Activated CD4-positive, alpha-beta memory T cell treated with anti-CD3 and anti-CD28 coated beads, Interleukin-2, amount 10 ng/mL, durations not matched to agents 7 days and 5 days (primary cell): ENCODE data around the gene ABHD17A. TPM values are rescaled to one million over a fixed set of nuclear protein-coding genes. Genes with fewer than 3 reads are reported as not detected.

Source experiments
- CTCF ChIA-PET: fragments of 350-600 bp; sonication (Branson Sonifier 250); formaldehyde crosslinking; loops from one replicate; lab custom pipeline; 2021; ENCODE audit warnings: antibody characterized with exemption, inconsistent platforms; lab: Charles Lee
- POLR2A ChIA-PET: fragments of 350-600 bp; sonication (Branson Sonifier 250); formaldehyde crosslinking; loops from one replicate; lab custom pipeline; 2021; ENCODE audit warnings: antibody characterized with exemption; lab: Charles Lee
- DNase-seq: peaks from one replicate; pipeline ENCODE4 v3.0.0-alpha.2; 2020
- H3K27ac Mint-ChIP-seq: one replicate; pipeline ENCODE4 v1.8.0; 2021; ENCODE audit warnings: mild to moderate bottlenecking, mixed read lengths
- H3K27me3 Mint-ChIP-seq: one replicate; pipeline ENCODE4 v1.8.0; 2021; ENCODE audit warnings: mixed read lengths
- H3K36me3 Mint-ChIP-seq: one replicate; pipeline ENCODE4 v1.8.0; 2021; ENCODE audit warnings: low read depth, mixed read lengths
- H3K4me1 Mint-ChIP-seq: one replicate; pipeline ENCODE4 v1.8.0; 2021; ENCODE audit warnings: mixed read lengths
- H3K4me3 Mint-ChIP-seq: one replicate; pipeline ENCODE4 v1.8.0; 2021; ENCODE audit warnings: mild to moderate bottlenecking, mixed read lengths
- H3K9me3 Mint-ChIP-seq: one replicate; pipeline ENCODE4 v1.8.0; 2021; ENCODE audit warnings: mixed read lengths
- total RNA-seq, 2 experiments: library from RNA; stranded (reverse); gene quantifications; one replicate each; pipeline ENCODE4 v1.2.3, GENCODE V29; 2021

The ABHD17A gene
- total RNA-seq, 2 experiments from 2014 or later, result 255 to 259 TPM

DNA sequence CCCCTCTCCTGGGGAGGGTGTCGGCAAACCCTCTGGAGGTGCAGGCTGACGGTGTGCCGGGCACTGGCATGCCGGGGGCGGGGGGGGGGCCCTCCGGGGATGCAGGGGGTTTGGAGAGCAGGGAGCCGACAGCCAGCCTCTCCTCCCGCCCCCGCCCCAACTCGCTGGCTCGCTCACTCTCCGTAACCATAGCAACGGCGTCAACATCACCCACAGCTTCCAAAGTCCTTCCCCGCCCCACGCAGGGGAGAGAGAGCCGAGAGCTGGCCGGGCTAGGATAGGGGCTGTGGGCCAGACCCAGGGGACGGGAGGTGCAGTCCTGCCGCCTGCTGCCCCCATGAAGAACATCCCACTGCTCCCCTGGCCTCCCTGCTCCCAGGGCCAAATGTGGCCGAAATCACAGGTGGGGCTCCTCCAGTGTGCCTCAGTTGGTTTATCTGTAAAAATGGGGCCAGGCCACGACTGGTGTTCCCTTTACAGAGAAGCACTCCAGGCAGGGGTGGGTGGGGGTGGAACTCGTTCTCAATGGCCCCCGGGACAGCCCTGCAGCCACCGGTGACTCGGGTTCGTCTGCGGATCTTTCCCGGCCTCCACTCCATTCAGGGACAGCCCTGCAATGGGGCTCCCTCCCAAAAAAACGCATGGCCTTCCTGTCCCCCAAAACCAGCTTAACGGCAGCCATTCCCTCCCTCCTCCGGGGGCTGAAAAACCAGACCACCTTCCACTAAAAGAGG lies 25.1 kb downstream of the ABHD17A start:
- POLR2A ChIA-PET, result interaction anchor here (1.1 to 1.3 kb wide), 2 partner anchors 15 to 24 kb away, joined by 4 read pairs; no protein-coding TSS in a partner anchor
- Mint-ChIP-seq H3K36me3 (peaks cover 2% of the 10 kb centered on the region), H3K27ac (no peak overlapping the region), H3K4me1 (peaks cover 45% of the 10 kb centered on the region), H3K9me3 (no peaks in the 10 kb centered on the region), H3K4me3 (peak overlapping the region; percentile 7), H3K27me3 (no peaks in the 10 kb centered on the region)
- CTCF ChIA-PET, result no interaction called here
- peak; percentile 45 for DNase-seq

DNA sequence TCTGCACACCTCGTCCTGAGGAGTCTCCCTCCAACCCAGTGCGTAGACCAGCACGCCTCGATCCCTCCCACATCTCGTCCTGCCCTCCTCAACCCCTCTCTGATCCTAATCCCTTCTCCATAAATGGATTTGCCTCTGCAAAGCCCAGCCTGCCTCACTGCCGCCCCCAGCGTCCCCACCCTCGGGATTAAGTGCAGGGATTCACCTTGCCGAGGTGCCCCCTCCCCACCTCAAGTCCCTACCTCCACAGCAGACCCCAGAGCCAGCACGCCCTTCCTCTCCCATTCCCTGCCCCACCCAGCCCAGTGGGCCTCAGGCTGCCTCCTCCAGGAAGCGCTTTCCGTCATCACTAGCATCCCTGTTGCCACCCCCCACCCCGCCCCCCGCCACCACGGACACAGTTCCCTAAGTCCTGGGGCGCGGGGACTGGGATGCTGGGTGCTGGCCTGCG lies 25.9 kb downstream of the ABHD17A start:
- Mint-ChIP-seq H3K36me3 (peaks cover 2% of the 10 kb centered on the region), H3K27ac (peak overlapping the region; percentile 49), H3K4me3 (no peak overlapping the region), H3K4me1 (peaks cover 52% of the 10 kb centered on the region), H3K9me3 (no peaks in the 10 kb centered on the region), H3K27me3 (no peaks in the 10 kb centered on the region)
- no peak for DNase-seq
- ChIA-PET CTCF (no interaction called here), POLR2A (no interaction called here)

DNA sequence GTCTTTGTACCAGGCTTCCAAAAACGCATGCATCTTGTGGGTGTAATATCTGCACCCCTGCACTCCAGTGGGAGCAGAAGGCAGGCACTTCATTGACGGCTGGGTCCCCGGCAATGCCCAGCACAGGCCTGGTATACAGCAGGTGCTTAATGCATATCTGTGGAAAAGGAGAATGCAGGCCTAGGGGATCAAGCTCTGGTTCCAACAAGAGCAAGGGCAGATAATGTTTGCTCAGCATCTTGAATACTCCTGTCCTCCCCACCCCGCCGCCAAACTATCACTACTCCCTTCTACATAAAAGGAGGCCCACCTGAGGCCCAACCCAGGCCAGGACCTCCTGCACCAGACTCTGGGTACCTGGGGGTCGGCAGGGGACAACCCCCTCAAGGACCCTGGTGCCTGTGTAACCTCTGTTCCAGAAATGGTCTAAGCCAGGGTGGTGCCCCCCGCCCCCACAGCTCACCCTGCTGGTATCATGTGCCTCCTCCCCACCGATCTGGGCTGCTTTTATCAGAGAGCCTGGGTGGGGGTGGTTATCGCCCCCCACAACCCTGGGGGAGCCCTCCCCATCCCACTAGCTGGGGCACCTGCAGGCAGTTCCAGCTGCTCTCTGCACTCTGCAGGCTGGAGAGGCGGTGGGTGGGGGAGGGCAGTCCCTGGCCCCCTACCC lies 26.7 kb downstream of the ABHD17A start:
- no peak for DNase-seq
- Mint-ChIP-seq H3K4me1 (peaks cover 54% of the 10 kb centered on the region), H3K27me3 (no peaks in the 10 kb centered on the region), H3K4me3 (peak overlapping the region; percentile 39), H3K27ac (peak overlapping the region; percentile 65), H3K36me3 (peaks cover 2% of the 10 kb centered on the region), H3K9me3 (no peaks in the 10 kb centered on the region)
- POLR2A ChIA-PET, result interaction anchor here (0.7 to 2.3 kb wide), 6 partner anchors 12 to 589 kb away, joined by 3 to 11 read pairs (median 6); partner anchors contain the start of genes ADAT3, CIRBP and SCAMP4
- CTCF ChIA-PET, result no interaction called here

GRCh38 chr19:1857648-1858326 lies 27.5 kb downstream of the ABHD17A start:
- H3K4me3 Mint-ChIP-seq, result peak overlapping the region; percentile 65
- ChIA-PET CTCF (no interaction called here), POLR2A (interaction anchor here (0.7 to 2.8 kb wide), 8 partner anchors 11 to 589 kb away, joined by 3 to 11 read pairs (median 6); partner anchors contain the start of genes ADAT3, CIRBP and SCAMP4)
- no peaks in the 10 kb centered on the region for H3K27me3 Mint-ChIP-seq
- H3K4me1 Mint-ChIP-seq, result peaks cover 60% of the 10 kb centered on the region
- peak overlapping the region; percentile 78 for H3K27ac Mint-ChIP-seq
- H3K36me3 Mint-ChIP-seq, result peaks cover 7% of the 10 kb centered on the region
- H3K9me3 Mint-ChIP-seq, result no peaks in the 10 kb centered on the region
- DNase-seq, result no peak

DNA sequence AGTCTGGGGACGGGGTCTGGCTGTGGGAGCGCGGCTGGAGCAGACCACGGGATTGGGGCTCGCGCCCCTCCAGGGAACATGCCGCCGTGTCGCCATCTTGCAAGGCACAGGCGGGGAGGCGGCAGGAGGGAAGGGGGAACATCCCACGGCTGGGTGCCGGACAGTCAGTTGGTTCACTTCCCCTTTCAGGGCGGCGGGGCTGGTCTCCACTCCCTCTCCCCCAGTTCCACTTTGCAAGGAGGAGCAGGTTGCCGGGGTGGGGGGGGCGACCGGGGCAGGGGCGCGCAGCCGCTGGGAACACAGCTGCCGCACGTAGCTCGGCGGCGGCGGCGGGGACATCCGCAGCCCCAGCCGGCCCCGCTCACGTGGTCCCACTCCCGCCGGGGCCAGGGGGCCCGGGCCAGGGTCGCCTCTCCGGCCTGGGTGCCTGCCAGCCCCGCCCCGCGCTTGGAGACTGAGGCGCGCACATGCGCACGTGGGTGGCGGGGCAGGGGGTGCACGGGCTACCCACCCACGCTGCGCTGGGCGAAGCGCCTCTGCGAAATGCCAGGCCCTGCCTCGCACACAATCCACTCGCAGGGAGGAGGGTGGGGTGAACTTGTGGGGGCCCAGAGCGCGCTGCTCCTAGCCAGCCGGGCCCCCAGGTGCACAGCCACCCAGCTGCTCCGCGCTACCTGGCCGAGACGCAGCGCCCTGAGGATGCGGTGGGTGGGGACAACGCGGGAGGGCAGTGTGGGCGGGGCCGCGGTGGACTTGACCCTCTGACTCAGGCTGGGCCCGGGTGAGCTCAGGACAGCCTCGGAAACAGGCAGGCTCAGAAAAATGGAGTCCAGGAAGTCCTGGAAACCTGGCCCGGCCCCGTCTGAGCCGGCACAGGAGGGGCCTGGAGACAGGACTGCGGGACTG lies 28.3 kb downstream of the ABHD17A start:
- peak; percentile 59 for DNase-seq
- H3K27ac Mint-ChIP-seq, result peak overlapping the region; percentile 96
- H3K36me3 Mint-ChIP-seq, result peaks cover 4% of the 10 kb centered on the region
- POLR2A ChIA-PET, result interaction anchor here (0.7 to 2.8 kb wide), 16 partner anchors 8 to 588 kb away, joined by 3 to 11 read pairs (median 6); partner anchors contain the start of genes ADAT3, CIRBP and SCAMP4
- H3K27me3 Mint-ChIP-seq, result no peaks in the 10 kb centered on the region
- CTCF ChIA-PET, result interaction anchor here (1.3 kb wide), 1 partner anchor 31 kb away, joined by 3 read pairs; no protein-coding TSS in a partner anchor
- no peaks in the 10 kb centered on the region for H3K9me3 Mint-ChIP-seq
- peaks cover 62% of the 10 kb centered on the region for H3K4me1 Mint-ChIP-seq
- peak overlapping the region; percentile 80 for H3K4me3 Mint-ChIP-seq

DNA sequence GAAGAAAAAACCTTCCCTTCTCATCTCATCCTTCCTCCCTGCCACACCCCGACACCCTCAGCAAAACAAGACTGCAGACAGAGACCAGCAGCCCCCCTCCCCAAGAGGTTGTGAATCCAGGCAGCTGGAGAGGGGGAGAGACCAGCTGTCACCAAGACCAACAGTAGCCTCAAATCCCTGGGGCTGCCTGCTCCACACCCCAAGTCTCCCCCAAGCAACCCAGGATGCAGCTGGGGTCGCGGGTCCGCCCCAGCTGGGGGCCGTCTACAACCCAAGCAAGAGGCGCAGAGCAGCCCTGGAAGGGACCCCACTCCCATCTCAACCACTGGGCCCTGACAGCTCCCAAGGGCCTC lies 29.0 kb downstream of the ABHD17A start:
- Mint-ChIP-seq H3K36me3 (peaks cover 4% of the 10 kb centered on the region), H3K27ac (peak overlapping the region; percentile 96), H3K4me1 (peaks cover 58% of the 10 kb centered on the region), H3K27me3 (no peaks in the 10 kb centered on the region), H3K9me3 (no peaks in the 10 kb centered on the region), H3K4me3 (peak overlapping the region; percentile 80)
- ChIA-PET POLR2A (interaction anchor here (0.7 to 2.8 kb wide), 13 partner anchors 8 to 446 kb away, joined by 3 to 10 read pairs (median 6); partner anchors contain the start of genes ADAT3 and SCAMP4), CTCF (interaction anchor here (1.3 kb wide), 1 partner anchor 30 kb away, joined by 3 read pairs; no protein-coding TSS in a partner anchor)
- DNase-seq, result no peak

GRCh38 chr19:1855828-1856255 lies 29.5 kb downstream of the ABHD17A start:
- peaks cover 58% of the 10 kb centered on the region for H3K4me1 Mint-ChIP-seq
- H3K27me3 Mint-ChIP-seq, result no peaks in the 10 kb centered on the region
- POLR2A ChIA-PET, result interaction anchor here (0.7 to 2.8 kb wide), 14 partner anchors 9 to 446 kb away, joined by 3 to 10 read pairs (median 5); partner anchors contain the start of genes ADAT3 and SCAMP4
- peak overlapping the region; percentile 80 for H3K4me3 Mint-ChIP-seq
- peak overlapping the region; percentile 96 for H3K27ac Mint-ChIP-seq
- H3K9me3 Mint-ChIP-seq, result no peaks in the 10 kb centered on the region
- peaks cover 4% of the 10 kb centered on the region for H3K36me3 Mint-ChIP-seq
- DNase-seq, result peak; percentile 59
- CTCF ChIA-PET, result interaction anchor here (0.6 to 1.4 kb wide), 4 partner anchors 9 to 30 kb away, joined by 3 to 4 read pairs (median 3); no protein-coding TSS in a partner anchor

GRCh38 chr19:1855040-1855827 lies 30.1 kb downstream of the ABHD17A start:
- Mint-ChIP-seq H3K27me3 (no peaks in the 10 kb centered on the region), H3K27ac (peak overlapping the region; percentile 96), H3K4me1 (peaks cover 59% of the 10 kb centered on the region), H3K36me3 (peaks cover 4% of the 10 kb centered on the region), H3K9me3 (no peaks in the 10 kb centered on the region), H3K4me3 (peak overlapping the region; percentile 80)
- DNase-seq, result peak; percentile 96
- ChIA-PET CTCF (interaction anchor here (0.6 to 1.4 kb wide), 3 partner anchors 9 to 29 kb away, joined by 3 to 4 read pairs (median 3); no protein-coding TSS in a partner anchor), POLR2A (interaction anchor here (0.9 to 2.8 kb wide), 12 partner anchors 9 to 445 kb away, joined by 3 to 10 read pairs (median 4); partner anchors contain the start of gene KLF16)

GRCh38 chr19:1854542-1855039 lies 30.7 kb downstream of the ABHD17A start:
- ChIA-PET CTCF (interaction anchor here (1.2 to 1.4 kb wide), 2 partner anchors 22 to 29 kb away, joined by 3 to 4 read pairs; no protein-coding TSS in a partner anchor), POLR2A (interaction anchor here (0.9 to 1.9 kb wide), 6 partner anchors 10 to 43 kb away, joined by 3 to 7 read pairs (median 4); partner anchors contain the start of gene KLF16)
- Mint-ChIP-seq H3K4me1 (peaks cover 59% of the 10 kb centered on the region), H3K36me3 (peaks cover 4% of the 10 kb centered on the region), H3K27ac (peak overlapping the region; percentile 90), H3K9me3 (no peaks in the 10 kb centered on the region), H3K4me3 (peak overlapping the region; percentile 80), H3K27me3 (no peaks in the 10 kb centered on the region)
- DNase-seq, result no peak

DNA sequence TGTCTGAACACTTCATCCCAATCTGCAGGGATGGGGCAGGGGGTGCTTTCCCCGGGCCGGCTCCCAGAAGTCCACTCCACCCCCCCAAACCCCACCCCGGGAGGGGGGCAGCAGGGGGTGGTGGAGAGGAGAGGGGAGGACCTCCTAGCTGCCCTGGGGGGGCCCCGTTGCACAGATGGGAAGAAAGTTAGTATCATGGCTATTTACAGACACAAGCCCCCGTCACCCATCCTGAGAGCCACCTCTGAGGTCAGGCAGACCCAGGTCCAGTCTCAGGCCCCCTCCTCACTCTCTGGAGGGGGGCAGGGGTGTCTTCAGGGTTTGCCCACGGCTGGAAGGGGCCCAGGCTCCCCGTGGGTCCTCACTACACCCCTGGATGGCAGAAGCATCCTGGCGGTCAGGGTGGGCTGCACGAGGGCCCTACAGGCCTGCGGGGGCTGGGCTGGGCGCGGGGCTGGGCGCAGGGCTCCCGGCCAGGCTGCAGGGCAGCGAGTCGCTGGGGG lies 31.2 kb downstream of the ABHD17A start:
- no peak for DNase-seq
- POLR2A ChIA-PET, result interaction anchor here (0.9 to 1.9 kb wide), 4 partner anchors 10 to 28 kb away, joined by 3 to 7 read pairs (median 3); partner anchors contain the start of gene KLF16
- Mint-ChIP-seq H3K4me3 (no peak overlapping the region), H3K27me3 (no peaks in the 10 kb centered on the region), H3K27ac (no peak overlapping the region), H3K4me1 (peaks cover 60% of the 10 kb centered on the region), H3K9me3 (no peaks in the 10 kb centered on the region), H3K36me3 (peaks cover 4% of the 10 kb centered on the region)
- CTCF ChIA-PET, result interaction anchor here (1.4 kb wide), 2 partner anchors 28 to 62 kb away, joined by 4 to 5 read pairs; no protein-coding TSS in a partner anchor
